Ovary (tissue), 3 donors: ENCODE results near the gene GALNT6.

Source experiments
- CTCF ChIP-seq, 3 donors: fragments of 450-650 bp in 2 of 3; fragments of 200-600 bp in 1 of 3; IDR thresholded peaks; one replicate each; pipeline versions ENCODE4 v1.5.1 to v1.8.0; 2016 to 2022; ENCODE audit warnings: antibody characterized with exemption in 3 of 3, mild to moderate bottlenecking in 1 of 3
- EP300 ChIP-seq: sonication (generic); formaldehyde crosslinking; IDR thresholded peaks from one replicate; pipeline ENCODE4 v1.6.1; 2017; ENCODE audit warnings: antibody characterized with exemption
- donor health status: DM: no; HTN: no; CAD: no.

GRCh38 chr12:51323317-51323960 lies 67.8 kb downstream of the GALNT6 start:
- TF ChIP-seq CTCF (IDR thresholded peaks at IDR 0.05) (no peak), EP300 (no peak)
